Astrocyte of the spinal cord (primary cell): ENCODE measurements around the gene ADTRP.
A peak's percentile ranks its signal among the peaks of the same experiment; 100 is the strongest.

Experiments
- DNase-seq: peaks from one replicate; pipeline ENCODE4 v3.0.0; 2011; ENCODE audit warnings: low read depth, low spot score
- H3K4me3 ChIP-seq: 2 replicates; pipeline ENCODE4 v1.5.1; 2011; ENCODE audit warnings: low read depth, mild to moderate bottlenecking, low read length, moderate library complexity
- in situ Hi-C: cut with HindIII; loops from 2 replicates; pipeline ENCODE4 v1.10.0; 2017; ENCODE audit warnings: low sequenced_read_pairs
- TF ChIP-seq, protein P1 (sequence below): IDR thresholded peaks from 2 replicates; pipeline ENCODE4 v1.5.1; 2012; ENCODE audit warnings: low read depth, mild to moderate bottlenecking, low read length, inconsistent platforms

The ADTRP gene

DNA sequence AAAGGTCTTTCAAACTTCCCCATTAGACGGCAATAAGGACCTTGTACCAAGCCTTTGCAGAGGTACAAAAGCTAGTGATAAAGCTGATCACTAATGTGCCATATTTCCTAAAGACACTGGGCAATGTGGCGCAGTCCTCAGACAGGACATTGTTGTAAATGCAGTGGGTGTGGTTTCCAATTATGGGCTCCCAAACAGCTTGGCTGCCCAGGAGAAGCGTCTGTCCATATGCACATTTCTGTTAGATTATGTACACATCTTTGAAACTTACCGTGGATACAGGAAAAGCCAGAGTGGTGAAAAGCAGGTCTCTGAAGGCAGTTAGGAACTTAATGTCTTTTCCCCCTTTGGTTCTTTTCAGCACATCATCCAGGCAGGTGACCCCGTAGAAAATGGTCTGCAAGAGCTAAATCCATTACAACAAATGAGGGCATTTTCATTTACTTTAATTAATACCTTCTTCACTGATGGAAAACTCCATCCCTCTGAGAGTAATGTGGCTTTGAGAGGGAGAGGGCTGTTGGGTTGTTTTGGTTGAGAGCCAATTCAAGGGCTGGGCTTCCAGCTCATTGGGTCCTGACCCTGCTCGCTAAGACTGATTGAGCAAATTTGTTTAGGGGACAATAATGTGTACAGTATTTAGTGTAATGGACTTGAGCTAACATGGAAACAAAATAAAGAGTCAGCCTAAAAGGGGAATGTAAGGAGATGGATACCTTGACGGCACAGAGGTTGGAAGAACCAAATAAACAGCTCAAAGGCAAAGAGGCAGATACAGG is 10.4 kb downstream of the ADTRP start:
- in situ Hi-C loops = no loop called here
- DNase-seq = no peak
- no peak overlapping the region for H3K4me3 ChIP-seq
- TF ChIP-seq, protein P1, sequence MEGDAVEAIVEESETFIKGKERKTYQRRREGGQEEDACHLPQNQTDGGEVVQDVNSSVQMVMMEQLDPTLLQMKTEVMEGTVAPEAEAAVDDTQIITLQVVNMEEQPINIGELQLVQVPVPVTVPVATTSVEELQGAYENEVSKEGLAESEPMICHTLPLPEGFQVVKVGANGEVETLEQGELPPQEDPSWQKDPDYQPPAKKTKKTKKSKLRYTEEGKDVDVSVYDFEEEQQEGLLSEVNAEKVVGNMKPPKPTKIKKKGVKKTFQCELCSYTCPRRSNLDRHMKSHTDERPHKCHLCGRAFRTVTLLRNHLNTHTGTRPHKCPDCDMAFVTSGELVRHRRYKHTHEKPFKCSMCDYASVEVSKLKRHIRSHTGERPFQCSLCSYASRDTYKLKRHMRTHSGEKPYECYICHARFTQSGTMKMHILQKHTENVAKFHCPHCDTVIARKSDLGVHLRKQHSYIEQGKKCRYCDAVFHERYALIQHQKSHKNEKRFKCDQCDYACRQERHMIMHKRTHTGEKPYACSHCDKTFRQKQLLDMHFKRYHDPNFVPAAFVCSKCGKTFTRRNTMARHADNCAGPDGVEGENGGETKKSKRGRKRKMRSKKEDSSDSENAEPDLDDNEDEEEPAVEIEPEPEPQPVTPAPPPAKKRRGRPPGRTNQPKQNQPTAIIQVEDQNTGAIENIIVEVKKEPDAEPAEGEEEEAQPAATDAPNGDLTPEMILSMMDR = no peak

DNA sequence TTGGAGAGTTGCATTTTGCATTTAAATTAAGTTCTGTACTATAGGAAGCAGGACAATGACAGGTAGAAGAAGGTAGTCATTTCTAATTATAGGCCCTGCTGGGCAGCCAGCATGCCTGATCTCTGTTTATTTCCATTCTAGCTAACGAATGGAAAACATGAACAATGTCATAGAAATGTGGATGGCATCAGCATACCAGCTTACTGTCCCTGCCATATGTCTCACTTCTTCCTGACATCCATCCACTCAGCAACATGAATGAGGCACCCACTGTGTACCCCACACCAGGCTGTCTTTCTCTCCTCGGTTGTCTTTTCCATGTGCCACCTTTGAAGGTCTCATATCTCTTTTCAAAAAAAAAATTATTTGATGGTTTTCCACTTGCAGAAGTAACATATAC is 11.1 kb downstream of the ADTRP start:
- no peak overlapping the region for H3K4me3 ChIP-seq
- TF ChIP-seq, protein P1 = no peak
- in situ Hi-C loops = no loop called here
- DNase-seq = no peak

DNA sequence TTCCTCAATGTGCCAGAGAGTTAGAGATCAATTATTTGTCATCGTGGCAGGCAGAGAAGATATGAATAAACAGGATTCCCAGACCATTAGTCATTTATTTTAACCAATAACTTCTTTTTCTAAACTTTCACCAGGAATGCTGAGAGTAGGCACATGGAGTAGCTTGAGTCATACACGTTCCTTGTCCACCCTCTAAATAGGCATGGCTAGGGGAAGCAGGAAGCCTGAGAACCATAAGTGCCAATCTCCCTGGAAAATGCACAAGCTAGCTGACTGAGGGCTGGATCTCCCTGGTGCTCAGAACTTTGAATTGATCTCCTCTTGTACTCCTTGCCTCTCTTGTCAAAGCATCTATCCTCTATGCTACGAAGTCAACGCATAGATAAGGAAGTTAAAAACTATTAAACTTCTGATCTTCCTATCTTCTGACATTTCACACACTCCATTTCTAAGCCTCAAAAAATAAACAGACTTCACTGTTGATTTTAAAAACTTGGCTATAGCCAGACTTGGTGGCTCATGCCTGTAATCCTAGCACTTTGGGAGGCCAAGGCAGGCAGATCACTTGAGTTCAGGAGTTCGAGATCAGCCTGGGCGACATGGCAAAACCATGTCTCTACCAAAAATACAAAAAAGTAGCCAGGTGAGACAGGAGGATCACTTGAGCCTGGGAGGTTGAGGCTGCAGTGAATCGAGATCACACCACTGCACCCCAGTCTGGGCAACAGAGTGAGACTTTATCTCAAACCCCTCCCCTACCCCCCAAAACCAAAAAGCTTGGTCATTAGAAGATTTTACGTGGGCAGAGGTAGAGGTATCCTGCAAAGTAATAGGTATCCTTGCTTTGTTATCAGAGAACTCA is 11.8 kb downstream of the ADTRP start:
- DNase-seq = peak; percentile 96
- in situ Hi-C loops = no loop called here
- H3K4me3 ChIP-seq = no peak overlapping the region
- TF ChIP-seq, protein P1 = no peak

DNA sequence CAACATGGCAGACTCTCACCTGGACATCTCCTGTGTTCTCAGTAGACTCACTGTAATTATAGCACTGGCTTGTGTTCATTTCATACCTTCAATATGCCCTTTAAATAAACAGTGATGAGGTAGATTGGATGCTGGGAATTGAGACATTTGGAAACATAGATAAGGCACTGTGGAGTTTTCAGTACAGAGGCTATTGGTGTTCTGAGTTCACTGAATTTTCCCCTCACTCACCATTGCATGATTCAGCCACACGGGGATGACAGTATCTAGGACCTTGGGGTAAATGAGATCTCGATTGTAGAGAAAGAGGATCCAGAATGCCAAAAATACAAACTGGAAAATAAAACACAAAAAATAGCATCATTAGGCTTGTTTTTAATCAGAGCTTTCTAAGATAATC is 12.6 kb downstream of the ADTRP start:
- H3K4me3 ChIP-seq = no peak overlapping the region
- in situ Hi-C loops = no loop called here
- peak; percentile 46 for DNase-seq
- TF ChIP-seq, protein P1 = peak; percentile 27

DNA sequence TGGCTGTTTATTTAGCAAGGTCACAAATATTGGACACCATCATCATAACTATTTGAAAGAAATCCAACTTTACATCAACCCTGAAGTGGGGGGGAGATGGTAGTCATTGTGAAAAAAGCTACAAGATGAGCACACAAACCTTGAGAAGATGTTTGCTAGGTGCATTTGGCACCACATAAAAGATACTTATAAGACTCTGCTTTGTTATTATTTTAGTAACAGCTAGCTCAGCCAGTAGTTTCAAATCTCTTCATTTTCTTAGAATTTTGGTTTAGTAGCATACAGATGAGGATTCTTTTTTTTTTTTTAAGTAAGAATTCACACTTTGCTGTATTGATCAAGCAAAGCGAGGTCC is 14.4 kb downstream of the ADTRP start:
- in situ Hi-C loops = no loop called here
- no peak overlapping the region for H3K4me3 ChIP-seq
- TF ChIP-seq, protein P1 = no peak
- DNase-seq = no peak

DNA sequence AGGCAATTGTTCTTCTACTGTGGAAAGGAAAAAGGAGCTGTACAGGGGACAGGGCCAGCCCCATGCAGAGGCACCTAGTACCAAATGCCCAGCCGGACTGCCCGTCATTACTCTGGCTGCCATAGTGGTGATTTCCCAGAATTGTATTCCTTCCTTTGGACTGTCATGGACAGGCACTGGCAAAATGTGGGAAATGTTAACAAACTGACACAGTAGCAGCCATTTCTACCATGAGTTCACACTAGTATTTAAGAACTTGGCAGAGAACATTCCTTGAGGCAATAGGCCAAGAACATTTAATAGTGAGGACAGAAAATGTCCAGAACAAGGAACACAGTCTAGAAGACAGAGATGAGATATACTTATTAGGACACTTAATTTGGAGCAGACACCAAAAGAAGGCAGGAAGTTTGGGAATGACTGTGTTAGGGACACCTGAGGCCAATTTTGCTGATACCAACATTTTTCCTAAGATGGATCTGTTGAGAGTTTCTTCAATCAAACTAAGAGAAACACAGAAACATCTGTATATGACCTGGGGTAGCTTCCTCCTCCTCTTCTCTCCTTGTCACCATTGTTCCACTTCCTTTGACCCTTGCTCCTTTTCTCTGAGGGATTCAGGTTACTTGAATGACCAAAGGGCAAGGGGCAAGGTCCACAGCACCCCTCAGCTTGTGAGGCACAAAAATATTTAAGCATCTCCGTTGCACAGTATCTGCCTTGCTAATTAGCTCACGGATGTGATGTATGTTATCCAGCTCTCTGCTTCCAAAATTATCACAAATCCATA is 14.9 kb downstream of the ADTRP start:
- TF ChIP-seq, protein P1 = no peak
- no peak overlapping the region for H3K4me3 ChIP-seq
- peak; percentile 20 for DNase-seq
- in situ Hi-C loops = no loop called here
